SK-N-SH (cell line): ENCODE data around the gene EIF4G2. TPM values are rescaled to one million over a fixed set of nuclear protein-coding genes. Genes with fewer than 3 reads are reported as not detected.

Experiments used
- CTCF ChIA-PET: fragments of 300-600, 350-600 bp; formaldehyde crosslinking; extraction: SDS; loops from one replicate; lab custom pipeline; 2021; lab: Yijun Ruan, JAX
- POLR2A ChIA-PET: fragments of 350-600 bp; sonication (Branson Sonifier 250); formaldehyde crosslinking; extraction: SDS; loops from one replicate; lab custom pipeline; 2020; ENCODE audit warnings: antibody characterized with exemption, inconsistent platforms; lab: Yijun Ruan, JAX
- DNase-seq: peaks from one replicate; pipeline ENCODE4 v3.0.0; 2012
- H2AFZ ChIP-seq: fragments of 200-600 bp; sonication (generic); 2 replicates; pipeline ENCODE4 v1.8.1; 2016; ENCODE audit warnings: antibody characterized with exemption, mild to moderate bottlenecking, low read depth
- H3F3A ChIP-seq: fragments of 200-600 bp; sonication (generic); replicated peaks from 2 replicates; pipeline ENCODE3; 2016; ENCODE audit warnings: antibody characterized with exemption, mild to moderate bottlenecking; ENCODE audit not compliant: insufficient read depth
- H3K27ac ChIP-seq, 2 experiments: fragments of 200-500 bp in 1 of 2; fragments of 200-600 bp in 1 of 2; sonication (Bioruptor generic) in 1 of 2; sonication (generic), shearing (Covaris generic) in 1 of 2; 2 replicates each; pipeline versions ENCODE4 v1.5.1 to v1.6.1; 2014 to 2016; ENCODE audit warnings: low read depth in 2 of 2, inconsistent platforms in 1 of 2, low read length in 1 of 2, mild to moderate bottlenecking in 1 of 2, mixed read lengths in 1 of 2
- H3K27me3 ChIP-seq: fragments of 200-600 bp; sonication (generic), shearing (Covaris generic); 2 replicates; pipeline ENCODE4 v1.6.1; 2016; ENCODE audit warnings: mixed run types; ENCODE audit not compliant: insufficient read depth
- H3K36me3 ChIP-seq, 2 experiments: fragments of 200-500 bp in 1 of 2; fragments of 200-600 bp in 1 of 2; sonication (Bioruptor generic) in 1 of 2; sonication (generic) in 1 of 2; replicated peaks in 1 of 2; 2 replicates each; pipeline versions ENCODE3 to v1.5.1; 2014 to 2016; ENCODE audit warnings: low read length in 1 of 2, mild to moderate bottlenecking in 1 of 2; ENCODE audit not compliant: insufficient read depth in 2 of 2, control insufficient read depth in 1 of 2
- H3K4me1 ChIP-seq, 2 experiments: fragments of 200-500 bp in 1 of 2; fragments of 200-600 bp in 1 of 2; sonication (Bioruptor generic) in 1 of 2; sonication (generic), shearing (Covaris generic) in 1 of 2; 2 replicates each; pipeline versions ENCODE4 v1.5.1 to v1.6.1; 2014 to 2016; ENCODE audit warnings: low read depth in 1 of 2, low read length in 1 of 2, mixed run types in 1 of 2; ENCODE audit not compliant: insufficient read depth in 2 of 2, control insufficient read depth in 1 of 2
- H3K4me2 ChIP-seq: fragments of 200-600 bp; sonication (generic), shearing (Covaris generic); 2 replicates; pipeline ENCODE4 v1.6.1; 2017; ENCODE audit warnings: mixed run types
- H3K4me3 ChIP-seq, 2 experiments: fragments of 200-500 bp in 1 of 2; fragments of 200-600 bp in 1 of 2; sonication (Bioruptor generic) in 1 of 2; sonication (generic), shearing (Covaris generic) in 1 of 2; 2 replicates each; pipeline versions ENCODE4 v1.5.1 to v1.8.1; 2014 to 2016; ENCODE audit warnings: low read depth in 2 of 2, inconsistent platforms in 1 of 2, low read length in 1 of 2, mild to moderate bottlenecking in 1 of 2, mixed read lengths in 1 of 2, moderate library complexity in 1 of 2
- H3K79me2 ChIP-seq: fragments of 200-600 bp; sonication (generic); 2 replicates; pipeline ENCODE4 v1.8.1; 2017; ENCODE audit warnings: mild to moderate bottlenecking; ENCODE audit not compliant: insufficient read depth
- H3K9ac ChIP-seq: fragments of 200-600 bp; sonication (generic); 2 replicates; pipeline ENCODE4 v1.6.1; 2017; ENCODE audit warnings: mixed run types
- H3K9me2 ChIP-seq: fragments of 200-600 bp; sonication (generic); 2 replicates; pipeline ENCODE4 v1.6.1; 2017; ENCODE audit warnings: mixed run types
- H3K9me3 ChIP-seq: fragments of 200-600 bp; sonication (generic); 2 replicates; pipeline ENCODE4 v1.6.1; 2017; ENCODE audit warnings: mixed run types, mild to moderate bottlenecking, moderate library complexity
- H4K20me1 ChIP-seq: fragments of 200-600 bp; sonication (generic); 2 replicates; pipeline ENCODE4 v1.6.1; 2017; ENCODE audit warnings: mild to moderate bottlenecking, mixed run types; ENCODE audit not compliant: insufficient read depth
- FOXJ3 ChIP-seq: sonication (generic); formaldehyde crosslinking; IDR thresholded peaks from 2 replicates; pipeline ENCODE4 v1.5.1; 2020; ENCODE audit warnings: mild to moderate bottlenecking, missing genetic modification reagents
- FOXM1 ChIP-seq: IDR thresholded peaks from 2 replicates; pipeline ENCODE4 v1.4.0; 2012; ENCODE audit warnings: low read depth, mild to moderate bottlenecking
- JUND ChIP-seq: IDR thresholded peaks from 2 replicates; pipeline ENCODE4 v1.4.0; 2012
- polyA plus RNA-seq, 3 experiments: library from polyadenylated mRNA; depleted of rRNA; stranded (reverse); fragments of >200 nt; gene quantifications; 2 replicates each; pipeline ENCODE4 v1.2.3, GENCODE V29; 2012
- small RNA-seq, 7 experiments: library from RNA; depleted of rRNA; stranded (forward); fragments of <200 nt; gene quantifications; one replicate each; pipeline ENCODE3, GENCODE V24; 2012

Gene EIF4G2
- polyA plus RNA-seq, 1 of the 3 experiments (the other 2 are of a cell fraction) = 298 TPM

DNA sequence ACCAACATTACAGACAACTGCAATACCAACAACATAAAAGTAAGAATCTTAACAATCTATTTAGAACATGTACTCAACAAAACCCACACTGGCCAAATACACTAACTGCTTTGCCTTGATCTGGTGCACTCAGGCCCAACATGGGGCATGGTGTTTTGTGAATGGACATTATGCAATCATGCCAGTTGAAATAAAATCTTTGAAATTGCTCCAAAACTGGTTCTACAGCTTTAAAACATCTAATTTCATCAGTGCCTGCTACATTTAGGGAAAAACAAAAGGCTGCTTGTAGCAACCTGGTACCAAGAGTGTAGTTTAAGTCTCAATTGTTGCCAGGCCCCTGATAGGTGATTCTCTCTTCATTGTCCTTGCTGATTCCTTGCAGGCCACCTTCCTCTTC lies 61.0 kb downstream of the EIF4G2 start:
- no peak for TF ChIP-seq FOXM1
- no peak for TF ChIP-seq FOXJ3 (CRISPR knock-in tag)
- TF ChIP-seq JUND = no peak
- Histone ChIP-seq H3K4me1 (peaks cover 4 to 14% of the 10 kb centered on the region in 2 experiments; a peak in 3 of 4 replicates), H3K79me2 (peaks cover 16% of the 10 kb centered on the region), H3K9me2 (no peaks in the 10 kb centered on the region), H3K9ac (no peak overlapping the region), H3K27me3 (no peaks in the 10 kb centered on the region), H3F3A (peaks cover 18% of the 10 kb centered on the region), H3K36me3 (peaks cover 2 to 3% of the 10 kb centered on the region in 2 experiments), H3K4me3 (no peak overlapping the region), H4K20me1 (0 out of 2 replicates have a peak, but pooled peaks cover 6% of the 10 kb centered on the region), H3K27ac (no peak overlapping the region), H3K9me3 (no peaks in the 10 kb centered on the region), H2AFZ (no peak overlapping the region), H3K4me2 (no peak overlapping the region)
- ChIA-PET CTCF (interaction anchor here (0.6 to 2.1 kb wide), 3 partner anchors 23 to 342 kb away, joined by 3 to 7 read pairs (median 5); no protein-coding TSS in a partner anchor), POLR2A (no interaction called here)
- DNase-seq = no peak

Small RNA genes lying within 50 kb of the gene (small RNA-seq; reads per million reads assigned to genes)
- gene SNORD97 = 0 reads per million in 7 experiments

Other genes with a start within 250 kb of the EIF4G2 start
- gene LYVE1, start 240.3 kb downstream of the EIF4G2 start, polyA plus RNA-seq (2012; rRNA removed) = not detected in 2 replicates
- gene IRAG1, start 115.2 kb downstream of the EIF4G2 start, polyA plus RNA-seq (2012; rRNA removed) = 0.05 and 0.10 TPM in 2 replicates
- gene CTR9, start 57.7 kb downstream of the EIF4G2 start, polyA plus RNA-seq (2012; rRNA removed) = 10.1 and 13.0 TPM in 2 replicates
- gene ZBED5, start 49.1 kb upstream of the EIF4G2 start, polyA plus RNA-seq (2012; rRNA removed) = 23.5 and 31.2 TPM in 2 replicates